Smooth muscle cell (in vitro differentiated cells): ENCODE results near the gene SCO2. TPM values are rescaled to one million over a fixed set of nuclear protein-coding genes. Genes with fewer than 3 reads are reported as not detected.

Source experiments
- DNase-seq: peaks from one replicate; lab custom pipeline; 2025; ENCODE audit not compliant: unreplicated experiment; lab: John Stamatoyannopoulos, UW
- H2AFZ ChIP-seq: fragments of 200-600 bp; sonication (generic); 2 replicates; pipeline ENCODE4 v1.6.0; 2016; ENCODE audit warnings: antibody characterized with exemption, low read depth, mild to moderate bottlenecking
- H3F3A ChIP-seq: fragments of 200-600 bp; sonication (generic); 2 replicates; pipeline ENCODE4 v1.6.0; 2017; ENCODE audit warnings: antibody characterized with exemption, low read depth
- H3K27ac ChIP-seq: fragments of 200-600 bp; sonication (generic); 2 replicates; pipeline ENCODE4 v1.5.1; 2016; ENCODE audit warnings: low read depth, mild to moderate bottlenecking
- H3K27me3 ChIP-seq: fragments of 200-600 bp; sonication (generic); 2 replicates; pipeline ENCODE4 v1.6.1; 2016; ENCODE audit warnings: low read depth, mild to moderate bottlenecking
- H3K36me3 ChIP-seq: fragments of 200-600 bp; sonication (generic); 2 replicates; pipeline ENCODE4 v1.5.1; 2016; ENCODE audit warnings: low read depth
- H3K4me1 ChIP-seq: fragments of 200-600 bp; sonication (generic); 2 replicates; pipeline ENCODE4 v1.5.1; 2016; ENCODE audit warnings: low read depth
- H3K4me2 ChIP-seq: fragments of 200-600 bp; sonication (generic); 2 replicates; pipeline ENCODE4 v1.6.0; 2016; ENCODE audit warnings: mild to moderate bottlenecking
- H3K4me3 ChIP-seq: fragments of 200-600 bp; sonication (generic); 2 replicates; pipeline ENCODE4 v1.5.1; 2016; ENCODE audit warnings: mild to moderate bottlenecking
- H3K79me2 ChIP-seq: fragments of 200-600 bp; sonication (generic); 2 replicates; pipeline ENCODE4 v1.6.0; 2016; ENCODE audit warnings: low read depth, mild to moderate bottlenecking
- H3K9ac ChIP-seq: fragments of 200-600 bp; sonication (generic); 2 replicates; pipeline ENCODE4 v1.6.0; 2016; ENCODE audit warnings: low read depth
- H3K9me3 ChIP-seq: fragments of 200-600 bp; sonication (generic); replicated peaks from 2 replicates; pipeline ENCODE4 v1.5.1; 2016; ENCODE audit warnings: low read depth
- H4K20me1 ChIP-seq: fragments of 200-600 bp; sonication (generic); 2 replicates; pipeline ENCODE4 v1.6.0; 2016; ENCODE audit warnings: low read depth
- WGBS: methylation state at CpG from one replicate; pipeline ENCODE4 v1.1.7; 2016; ENCODE audit warnings: low lambda C conversion rate; 5-methylcytosine and 5-hydroxymethylcytosine counted together
- polyA plus RNA-seq: library from polyadenylated mRNA; unstranded; fragments of >200 nt; fragmentation: Nextera tagmentation; extraction: Ambion mirVana; gene quantifications from 2 replicates; pipeline ENCODE4 v1.2.1, GENCODE V29; 2016
- total RNA-seq: library from RNA; depleted of rRNA; stranded (reverse); fragments of >200 nt; gene quantifications from 2 replicates; pipeline ENCODE4 v1.2.3, GENCODE V29; 2014
- TF ChIP-seq, protein P1 (sequence below): fragments of 200-600 bp; sonication (generic); IDR thresholded peaks from 2 replicates; pipeline ENCODE4 v1.5.1; 2017; ENCODE audit warnings: borderline replicate concordance, mild to moderate bottlenecking, antibody characterized with exemption; ENCODE audit not compliant: insufficient read depth, poor library complexity, severe bottlenecking

SCO2 gene
- total and polyA plus RNA-seq, 2 experiments from 2014 or later: 1.5 to 22.6 TPM

DNA sequence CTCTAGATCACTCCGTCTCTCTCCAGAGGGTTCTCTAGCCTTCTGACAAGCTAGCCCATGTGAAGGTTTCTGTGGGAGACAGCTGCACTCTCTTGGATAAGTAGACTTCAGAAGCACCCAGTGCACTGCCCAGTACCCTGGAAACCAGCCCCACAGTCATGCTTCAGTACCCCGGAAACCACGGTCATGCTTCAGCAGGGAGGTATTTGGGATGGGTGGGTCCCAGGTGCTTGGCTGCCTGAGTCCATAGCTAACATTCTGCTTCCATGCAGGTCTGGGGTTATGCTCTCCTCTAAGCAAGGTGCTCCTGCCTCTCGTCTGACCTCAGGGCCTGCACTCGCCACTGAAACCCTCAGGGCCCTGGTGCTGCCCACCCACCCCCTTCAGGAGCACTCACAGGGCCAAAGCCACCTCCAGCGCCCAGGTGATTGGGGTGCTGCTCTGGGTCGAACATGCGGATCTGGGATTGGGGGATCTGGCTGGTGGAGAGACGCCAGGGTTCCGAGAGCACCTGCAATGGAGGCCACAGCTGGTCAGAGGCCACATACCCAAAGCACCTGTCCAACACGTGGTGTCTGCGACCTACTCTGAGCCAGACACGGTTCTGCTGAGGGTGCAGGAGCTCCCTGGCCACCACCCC lies 44.6 kb upstream of the SCO2 start:
- no peak overlapping the region for H3K4me2 ChIP-seq

GRCh38 chr22:50569041-50569459 lies 43.7 kb upstream of the SCO2 start:
- Histone ChIP-seq H3K4me3 (no peak overlapping the region), H3K9ac (no peak overlapping the region), H3K79me2 (no peaks in the 10 kb centered on the region), H3K36me3 (peaks cover 3% of the 10 kb centered on the region), H3K9me3 (no peaks in the 10 kb centered on the region), H3K27me3 (no peaks in the 10 kb centered on the region), H3K27ac (no peak overlapping the region), H4K20me1 (no peaks in the 10 kb centered on the region), H3F3A (no peaks in the 10 kb centered on the region), H2AFZ (no peak overlapping the region), H3K4me2 (no peak overlapping the region), H3K4me1 (no peaks in the 10 kb centered on the region)
- TF ChIP-seq, protein P1, sequence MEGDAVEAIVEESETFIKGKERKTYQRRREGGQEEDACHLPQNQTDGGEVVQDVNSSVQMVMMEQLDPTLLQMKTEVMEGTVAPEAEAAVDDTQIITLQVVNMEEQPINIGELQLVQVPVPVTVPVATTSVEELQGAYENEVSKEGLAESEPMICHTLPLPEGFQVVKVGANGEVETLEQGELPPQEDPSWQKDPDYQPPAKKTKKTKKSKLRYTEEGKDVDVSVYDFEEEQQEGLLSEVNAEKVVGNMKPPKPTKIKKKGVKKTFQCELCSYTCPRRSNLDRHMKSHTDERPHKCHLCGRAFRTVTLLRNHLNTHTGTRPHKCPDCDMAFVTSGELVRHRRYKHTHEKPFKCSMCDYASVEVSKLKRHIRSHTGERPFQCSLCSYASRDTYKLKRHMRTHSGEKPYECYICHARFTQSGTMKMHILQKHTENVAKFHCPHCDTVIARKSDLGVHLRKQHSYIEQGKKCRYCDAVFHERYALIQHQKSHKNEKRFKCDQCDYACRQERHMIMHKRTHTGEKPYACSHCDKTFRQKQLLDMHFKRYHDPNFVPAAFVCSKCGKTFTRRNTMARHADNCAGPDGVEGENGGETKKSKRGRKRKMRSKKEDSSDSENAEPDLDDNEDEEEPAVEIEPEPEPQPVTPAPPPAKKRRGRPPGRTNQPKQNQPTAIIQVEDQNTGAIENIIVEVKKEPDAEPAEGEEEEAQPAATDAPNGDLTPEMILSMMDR: no peak
- DNase-seq: no peak
- 98% methylated on average over 8 of the region's 8 CpGs for WGBS

More for the DNA sequence above, 44.6 kb upstream of the SCO2 start:
- DNase-seq: no peak
- no peak overlapping the region for H3K27ac ChIP-seq
- H3K9ac ChIP-seq: no peak overlapping the region
- TF ChIP-seq, protein P1: no peak
- no peaks in the 10 kb centered on the region for H3K27me3 ChIP-seq
- H2AFZ ChIP-seq: no peak overlapping the region
- H3K9me3 ChIP-seq: no peaks in the 10 kb centered on the region
- H3K79me2 ChIP-seq: no peaks in the 10 kb centered on the region
- H3K36me3 ChIP-seq: peaks cover 3% of the 10 kb centered on the region
- no peaks in the 10 kb centered on the region for H3K4me1 ChIP-seq
- WGBS: 96% methylated on average over 12 of the region's 13 CpGs
- H4K20me1 ChIP-seq: no peaks in the 10 kb centered on the region
- no peak overlapping the region for H3K4me3 ChIP-seq
- no peaks in the 10 kb centered on the region for H3F3A ChIP-seq

- Histone ChIP-seq H3K9me3 (no peaks in the 10 kb centered on the region), H3K4me3 (no peak overlapping the region), H3K27ac (no peak overlapping the region), H3K4me2 (no peak overlapping the region), H3K27me3 (no peaks in the 10 kb centered on the region), H3K4me1 (no peaks in the 10 kb centered on the region), H3K36me3 (peaks cover 3% of the 10 kb centered on the region), H2AFZ (no peak overlapping the region), H3F3A (no peaks in the 10 kb centered on the region), H4K20me1 (no peaks in the 10 kb centered on the region), H3K9ac (no peak overlapping the region), H3K79me2 (no peaks in the 10 kb centered on the region)
- no peak for DNase-seq
- WGBS: 95% methylated on average over 7 of the region's 7 CpGs
- TF ChIP-seq, protein P1: no peak
These were observed 43.2 kb upstream of the SCO2 start for GRCh38 chr22:50568626-50569025.

GRCh38 chr22:50567721-50568252 lies 42.4 kb upstream of the SCO2 start:
- TF ChIP-seq, protein P1: no peak
- Histone ChIP-seq H3K27ac (no peak overlapping the region), H2AFZ (no peak overlapping the region), H3F3A (no peaks in the 10 kb centered on the region), H3K9ac (no peak overlapping the region), H3K4me3 (no peak overlapping the region), H3K27me3 (no peaks in the 10 kb centered on the region), H4K20me1 (no peaks in the 10 kb centered on the region), H3K79me2 (peaks cover 3% of the 10 kb centered on the region), H3K36me3 (peaks cover 3% of the 10 kb centered on the region), H3K4me2 (no peak overlapping the region), H3K9me3 (no peaks in the 10 kb centered on the region), H3K4me1 (no peaks in the 10 kb centered on the region)
- no peak for DNase-seq
- 96% methylated on average over 7 of the region's 7 CpGs for WGBS
